DND-41 (cell line): ENCODE data around the gene HBG1.

Source experiments
- ATAC-seq: fragments of 200-7000 bp; cut with Tn5 transposase; 3 replicates; pipeline ENCODE4 v1.9.1; 2021; ENCODE audit warnings: low read depth; ENCODE audit not compliant: insufficient read depth
- DNase-seq: peaks from one replicate; pipeline ENCODE4 v3.0.0-alpha.2; 2020
- H2AFZ ChIP-seq: 2 replicates; pipeline ENCODE4 v1.6.0; 2012; ENCODE audit warnings: low read depth, low read length
- H3K27ac ChIP-seq: 2 replicates; pipeline ENCODE4 v1.5.1; 2012; ENCODE audit warnings: low read length, inconsistent platforms
- H3K27me3 ChIP-seq: fragments of 200-600 bp; sonication (generic); 2 replicates; pipeline ENCODE4 v1.6.0; 2012; ENCODE audit warnings: low read length, mild to moderate bottlenecking, inconsistent platforms; ENCODE audit not compliant: insufficient read depth, poor library complexity
- H3K36me3 ChIP-seq: 2 replicates; pipeline ENCODE4 v1.5.1; 2012; ENCODE audit warnings: low read length, inconsistent platforms; ENCODE audit not compliant: insufficient read depth
- H3K4me1 ChIP-seq: 2 replicates; pipeline ENCODE4 v1.5.1; 2012; ENCODE audit warnings: mild to moderate bottlenecking, low read length; ENCODE audit not compliant: insufficient read depth
- H3K4me2 ChIP-seq: 2 replicates; pipeline ENCODE4 v1.6.0; 2012; ENCODE audit warnings: mild to moderate bottlenecking, moderate library complexity, low read length, inconsistent platforms; ENCODE audit not compliant: insufficient read depth
- H3K4me3 ChIP-seq, 2 experiments: fragments of 200-600 bp in 1 of 2; shearing (Covaris generic) in 1 of 2; 2 replicates each; pipeline ENCODE4 v1.5.1; 2012 to 2016; ENCODE audit warnings: inconsistent platforms in 2 of 2, low read length in 2 of 2, mild to moderate bottlenecking in 2 of 2, low read depth in 1 of 2, moderate library complexity in 1 of 2
- H3K79me2 ChIP-seq: 2 replicates; pipeline ENCODE4 v1.6.0; 2012; ENCODE audit warnings: low read length, inconsistent platforms; ENCODE audit not compliant: insufficient read depth
- H3K9ac ChIP-seq: 2 replicates; pipeline ENCODE4 v1.6.0; 2012; ENCODE audit warnings: low read depth, mild to moderate bottlenecking, inconsistent platforms, low read length, moderate library complexity
- H3K9me3 ChIP-seq: 2 replicates; pipeline ENCODE4 v1.5.1; 2012; ENCODE audit warnings: low read length, moderate library complexity, mild to moderate bottlenecking, inconsistent platforms; ENCODE audit not compliant: insufficient read depth, severe bottlenecking
- H4K20me1 ChIP-seq: 2 replicates; pipeline ENCODE4 v1.6.0; 2012; ENCODE audit warnings: low read length; ENCODE audit not compliant: insufficient read depth
- CTCF ChIP-seq: IDR thresholded peaks from 2 replicates; pipeline ENCODE4 v1.5.1; 2012; ENCODE audit warnings: borderline replicate concordance, low read length, moderate library complexity, mild to moderate bottlenecking; ENCODE audit not compliant: poor library complexity, severe bottlenecking; ENCODE audit errors: extremely low read depth
- EZH2 ChIP-seq: IDR thresholded peaks from 3 replicates; pipeline ENCODE4 v1.6.1; 2012; ENCODE audit warnings: borderline replicate concordance, low read depth, mild to moderate bottlenecking, moderate library complexity, low read length, inconsistent platforms; ENCODE audit not compliant: severe bottlenecking

Gene HBG1

GRCh38 chr11:5229796-5230195 is 19.9 kb downstream of the HBG1 start:
- H3K27me3 ChIP-seq: peaks cover 11% of the 10 kb centered on the region
- no peaks in the 10 kb centered on the region for H3K4me1 ChIP-seq
- DNase-seq (no peak), ATAC-seq (no peak)
- H3K27ac ChIP-seq: no peak overlapping the region
- H3K9me3 ChIP-seq: no peaks in the 10 kb centered on the region
- H3K79me2 ChIP-seq: no peaks in the 10 kb centered on the region
- no peak overlapping the region for H3K4me2 ChIP-seq
- no peak overlapping the region for H3K4me3 ChIP-seq
- TF ChIP-seq EZH2 (no peak), CTCF (no peak)
- no peaks in the 10 kb centered on the region for H4K20me1 ChIP-seq
- no peaks in the 10 kb centered on the region for H3K36me3 ChIP-seq
- no peak overlapping the region for H3K9ac ChIP-seq
- H2AFZ ChIP-seq: no peak overlapping the region

GRCh38 chr11:5229356-5229755 is 20.3 kb downstream of the HBG1 start:
- Histone ChIP-seq H2AFZ (no peak overlapping the region), H3K27ac (no peak overlapping the region), H3K27me3 (peaks cover 11% of the 10 kb centered on the region), H3K36me3 (no peaks in the 10 kb centered on the region), H3K4me2 (no peak overlapping the region), H3K9me3 (no peaks in the 10 kb centered on the region), H3K9ac (no peak overlapping the region), H3K4me1 (no peaks in the 10 kb centered on the region), H4K20me1 (no peaks in the 10 kb centered on the region), H3K79me2 (no peaks in the 10 kb centered on the region), H3K4me3 (no peak overlapping the region)
- no peak for TF ChIP-seq CTCF
- no peak for TF ChIP-seq EZH2
- DNase-seq: no peak
- ATAC-seq: no peak

- Histone ChIP-seq H3K4me2 (no peak overlapping the region), H3K4me1 (no peaks in the 10 kb centered on the region), H3K9me3 (no peaks in the 10 kb centered on the region), H3K79me2 (no peaks in the 10 kb centered on the region), H3K27me3 (peaks cover 7% of the 10 kb centered on the region), H4K20me1 (no peaks in the 10 kb centered on the region), H2AFZ (no peak overlapping the region), H3K4me3 (no peak overlapping the region), H3K9ac (no peak overlapping the region), H3K27ac (no peak overlapping the region), H3K36me3 (no peaks in the 10 kb centered on the region)
- no peak for TF ChIP-seq CTCF
- TF ChIP-seq EZH2: no peak
- ATAC-seq (no peak), DNase-seq (no peak)
These were observed 21.5 kb downstream of the HBG1 start for GRCh38 chr11:5228124-5228523.

- no peak overlapping the region for H3K9ac ChIP-seq
- no peak for ATAC-seq
- no peak overlapping the region for H3K4me3 ChIP-seq
- no peak for TF ChIP-seq EZH2
- no peak for TF ChIP-seq CTCF
- no peaks in the 10 kb centered on the region for H4K20me1 ChIP-seq
- no peaks in the 10 kb centered on the region for H3K36me3 ChIP-seq
- H3K4me1 ChIP-seq: no peaks in the 10 kb centered on the region
- no peak overlapping the region for H3K27ac ChIP-seq
- no peak for DNase-seq
- H3K4me2 ChIP-seq: no peak overlapping the region
- H2AFZ ChIP-seq: no peak overlapping the region
- peaks cover 6% of the 10 kb centered on the region for H3K27me3 ChIP-seq
- no peaks in the 10 kb centered on the region for H3K9me3 ChIP-seq
- no peaks in the 10 kb centered on the region for H3K79me2 ChIP-seq
These were observed 22.0 kb downstream of the HBG1 start for GRCh38 chr11:5227681-5228080.
